K562 (cell line): ENCODE measurements around the gene CAMK2N1. TPM values are rescaled to one million over a fixed set of nuclear protein-coding genes. Genes with fewer than 3 reads are reported as not detected.

Experiments used
- BCOR ChIP-seq: fragments of 450-650 bp; IDR thresholded peaks from 2 replicates; pipeline ENCODE4 v1.6.1; 2016
- E2F6 ChIP-seq, 2 experiments: IDR thresholded peaks; 2 replicates each; pipeline ENCODE4 v1.6.1; 2011; ENCODE audit warnings: borderline replicate concordance in 1 of 2, control low read depth in 1 of 2, low read depth in 1 of 2, low read length in 1 of 2, mild to moderate bottlenecking in 1 of 2, mixed read lengths in 1 of 2, moderate library complexity in 1 of 2; ENCODE audit not compliant: insufficient read depth in 1 of 2, insufficient read length in 1 of 2, poor library complexity in 1 of 2, severe bottlenecking in 1 of 2; ENCODE audit errors: extremely low read depth in 1 of 2
- KDM1A ChIP-seq, 2 experiments: fragments of 450-650 bp; IDR thresholded peaks; 2 replicates each; pipeline ENCODE4 v1.6.1; 2016; ENCODE audit warnings: mild to moderate bottlenecking in 2 of 2
- MEIS2 ChIP-seq: fragments of 450-650 bp; IDR thresholded peaks from 2 replicates; pipeline ENCODE4 v1.6.1; 2014; ENCODE audit warnings: mild to moderate bottlenecking; ENCODE audit not compliant: partially characterized antibody
- MTA2 ChIP-seq: fragments of 450-650 bp; IDR thresholded peaks from 2 replicates; pipeline ENCODE4 v1.6.1; 2016; ENCODE audit warnings: low read depth
- NRF1 ChIP-seq, 2 experiments: fragments of 450-650 bp; IDR thresholded peaks in 1 of 2; conservative IDR thresholded peaks in 1 of 2; 2 replicates each; pipeline ENCODE4 v1.6.1; 2014; ENCODE audit warnings: mild to moderate bottlenecking in 2 of 2
- PHB2 ChIP-seq: fragments of 450-650 bp; IDR thresholded peaks from 2 replicates; pipeline ENCODE4 v1.6.1; 2017; ENCODE audit warnings: low read depth
- SRSF3 ChIP-seq: fragments of 200-400 bp; formaldehyde crosslinking; IDR thresholded peaks from 2 replicates; pipeline ENCODE4 v1.6.1; 2016; ENCODE audit warnings: mild to moderate bottlenecking, low read length, moderate library complexity; ENCODE audit not compliant: insufficient read depth
- TFAP4 ChIP-seq: sonication (generic); formaldehyde crosslinking; IDR thresholded peaks from 2 replicates; pipeline ENCODE4 v1.8.0; 2022; ENCODE audit warnings: missing genetic modification reagents, mild to moderate bottlenecking, moderate library complexity, borderline replicate concordance
- USF2 ChIP-seq: sonication (generic); formaldehyde crosslinking; IDR thresholded peaks from 2 replicates; pipeline ENCODE4 v1.5.0; 2020; ENCODE audit warnings: missing genetic modification reagents
- YY1 ChIP-seq, 3 experiments: IDR thresholded peaks; 2 replicates each; pipeline ENCODE4 v1.6.1; 2011; ENCODE audit warnings: low read length in 2 of 3, mild to moderate bottlenecking in 2 of 3, moderate library complexity in 2 of 3, borderline replicate concordance in 1 of 3, control low read depth in 1 of 3, low read depth in 1 of 3; ENCODE audit not compliant: insufficient read depth in 3 of 3, insufficient replicate concordance in 2 of 3, control insufficient read depth in 1 of 3, insufficient read length in 1 of 3; ENCODE audit errors: extremely low read depth in 1 of 3
- ZBTB8A ChIP-seq: fragments of 450-650 bp; IDR thresholded peaks from 2 replicates; pipeline ENCODE4 v1.6.1; 2018; ENCODE audit warnings: mild to moderate bottlenecking, moderate library complexity; ENCODE audit not compliant: partially characterized antibody
- polyA plus RNA-seq, 8 experiments: library from polyadenylated mRNA; depleted of rRNA in 4 of 8; stranded (reverse) in 5 of 8; unstranded in 3 of 8; fragments of >200 nt; fragmentation: Nextera tagmentation in 2 of 8; fragmentation: Illumina TruSeq in 1 of 8; extraction: Ambion mirVana in 2 of 8; extraction: Trizol in 1 of 8; gene quantifications; 2 replicates each; pipeline versions ENCODE4 v1.2.1 to v1.2.3, GENCODE V29; 2011 to 2014; ENCODE audit warnings: inconsistent platforms in 1 of 8, missing spikeins in 1 of 8
- total RNA-seq, 7 experiments: library from RNA; depleted of rRNA in 6 of 7; stranded (reverse); fragments of >200 nt in 6 of 7; fragmentation: Illumina TruSeq in 2 of 7; extraction: Trizol in 2 of 7; gene quantifications; 2 replicates each; pipeline versions ENCODE4 v1.2.1 to v1.2.3, GENCODE V29; 2011 to 2021; ENCODE audit warnings: low replicate concordance in 1 of 7
- TF ChIP-seq, protein P1 (sequence below): sonication (generic); formaldehyde crosslinking; IDR thresholded peaks from 2 replicates; pipeline ENCODE4 v1.9.0; 2022; ENCODE audit warnings: mild to moderate bottlenecking, missing genetic modification reagents
- TF ChIP-seq, protein P2 (sequence below), 2 experiments: fragments of 450-650 bp; IDR thresholded peaks; 2 replicates each; pipeline ENCODE4 v1.6.1; 2018; ENCODE audit warnings: mild to moderate bottlenecking in 2 of 2, low read depth in 1 of 2; ENCODE audit not compliant: partially characterized antibody in 2 of 2
- TF ChIP-seq, protein P3 (sequence below): fragments of 450-650 bp; IDR thresholded peaks from 2 replicates; pipeline ENCODE4 v1.6.1; 2016; ENCODE audit warnings: antibody characterized with exemption

Gene CAMK2N1
- total and polyA plus RNA-seq, 9 of the 15 experiments (the other 6 are each of a cell fraction or from before 2014, with no cell fraction given) = 0.09 to 1.4 (median 0.34) TPM

GRCh38 chr1:20472860-20473711 is 12.9 kb downstream of the CAMK2N1 start (continued):
- no peak for TF ChIP-seq ZBTB8A
- TF ChIP-seq, protein P1, sequence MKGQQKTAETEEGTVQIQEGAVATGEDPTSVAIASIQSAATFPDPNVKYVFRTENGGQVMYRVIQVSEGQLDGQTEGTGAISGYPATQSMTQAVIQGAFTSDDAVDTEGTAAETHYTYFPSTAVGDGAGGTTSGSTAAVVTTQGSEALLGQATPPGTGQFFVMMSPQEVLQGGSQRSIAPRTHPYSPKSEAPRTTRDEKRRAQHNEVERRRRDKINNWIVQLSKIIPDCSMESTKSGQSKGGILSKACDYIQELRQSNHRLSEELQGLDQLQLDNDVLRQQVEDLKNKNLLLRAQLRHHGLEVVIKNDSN = peak; percentile 32; the same call in 1 of the 2 replicates
- TF ChIP-seq NRF1 (conservative IDR thresholded peaks at IDR 0.05 in 1 of 2, IDR thresholded peaks at IDR 0.05 in 1 of 2) = peak; percentile 92 to 93
- TF ChIP-seq YY1 (IDR thresholded peaks at IDR 0.05; ENCODE audit: borderline replicate concordance in 1 of 3, control insufficient read depth in 1 of 3, extremely low read depth in 1 of 3, insufficient read depth in 3 of 3, insufficient read length in 1 of 3, insufficient replicate concordance in 2 of 3, low read depth in 1 of 3, low read length in 2 of 3) = peak in 1 of 3 experiments; percentile 27
- TF ChIP-seq, protein P2, sequence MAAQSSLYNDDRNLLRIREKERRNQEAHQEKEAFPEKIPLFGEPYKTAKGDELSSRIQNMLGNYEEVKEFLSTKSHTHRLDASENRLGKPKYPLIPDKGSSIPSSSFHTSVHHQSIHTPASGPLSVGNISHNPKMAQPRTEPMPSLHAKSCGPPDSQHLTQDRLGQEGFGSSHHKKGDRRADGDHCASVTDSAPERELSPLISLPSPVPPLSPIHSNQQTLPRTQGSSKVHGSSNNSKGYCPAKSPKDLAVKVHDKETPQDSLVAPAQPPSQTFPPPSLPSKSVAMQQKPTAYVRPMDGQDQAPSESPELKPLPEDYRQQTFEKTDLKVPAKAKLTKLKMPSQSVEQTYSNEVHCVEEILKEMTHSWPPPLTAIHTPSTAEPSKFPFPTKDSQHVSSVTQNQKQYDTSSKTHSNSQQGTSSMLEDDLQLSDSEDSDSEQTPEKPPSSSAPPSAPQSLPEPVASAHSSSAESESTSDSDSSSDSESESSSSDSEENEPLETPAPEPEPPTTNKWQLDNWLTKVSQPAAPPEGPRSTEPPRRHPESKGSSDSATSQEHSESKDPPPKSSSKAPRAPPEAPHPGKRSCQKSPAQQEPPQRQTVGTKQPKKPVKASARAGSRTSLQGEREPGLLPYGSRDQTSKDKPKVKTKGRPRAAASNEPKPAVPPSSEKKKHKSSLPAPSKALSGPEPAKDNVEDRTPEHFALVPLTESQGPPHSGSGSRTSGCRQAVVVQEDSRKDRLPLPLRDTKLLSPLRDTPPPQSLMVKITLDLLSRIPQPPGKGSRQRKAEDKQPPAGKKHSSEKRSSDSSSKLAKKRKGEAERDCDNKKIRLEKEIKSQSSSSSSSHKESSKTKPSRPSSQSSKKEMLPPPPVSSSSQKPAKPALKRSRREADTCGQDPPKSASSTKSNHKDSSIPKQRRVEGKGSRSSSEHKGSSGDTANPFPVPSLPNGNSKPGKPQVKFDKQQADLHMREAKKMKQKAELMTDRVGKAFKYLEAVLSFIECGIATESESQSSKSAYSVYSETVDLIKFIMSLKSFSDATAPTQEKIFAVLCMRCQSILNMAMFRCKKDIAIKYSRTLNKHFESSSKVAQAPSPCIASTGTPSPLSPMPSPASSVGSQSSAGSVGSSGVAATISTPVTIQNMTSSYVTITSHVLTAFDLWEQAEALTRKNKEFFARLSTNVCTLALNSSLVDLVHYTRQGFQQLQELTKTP (IDR thresholded peaks at IDR 0.05; ENCODE audit: low read depth in 1 of 2, partially characterized antibody in 2 of 2) = peak in 1 of 2 experiments; percentile 62
- peak; percentile 57 for TF ChIP-seq BCOR
- TF ChIP-seq USF2 (CRISPR knock-in tag) = peak; percentile 15; the same call in 1 of the 2 replicates
- TF ChIP-seq SRSF3 = no peak
- TF ChIP-seq MTA2 = no peak
- peak; percentile 21 to 41 for TF ChIP-seq E2F6 (IDR thresholded peaks at IDR 0.05; ENCODE audit: borderline replicate concordance in 1 of 2, extremely low read depth in 1 of 2, insufficient read depth in 1 of 2, insufficient read length in 1 of 2, low read depth in 1 of 2, low read length in 1 of 2, poor library complexity in 1 of 2, severe bottlenecking in 1 of 2)
- peak; percentile 35 for TF ChIP-seq MEIS2
- TF ChIP-seq PHB2 = no peak
- TF ChIP-seq, protein P3, sequence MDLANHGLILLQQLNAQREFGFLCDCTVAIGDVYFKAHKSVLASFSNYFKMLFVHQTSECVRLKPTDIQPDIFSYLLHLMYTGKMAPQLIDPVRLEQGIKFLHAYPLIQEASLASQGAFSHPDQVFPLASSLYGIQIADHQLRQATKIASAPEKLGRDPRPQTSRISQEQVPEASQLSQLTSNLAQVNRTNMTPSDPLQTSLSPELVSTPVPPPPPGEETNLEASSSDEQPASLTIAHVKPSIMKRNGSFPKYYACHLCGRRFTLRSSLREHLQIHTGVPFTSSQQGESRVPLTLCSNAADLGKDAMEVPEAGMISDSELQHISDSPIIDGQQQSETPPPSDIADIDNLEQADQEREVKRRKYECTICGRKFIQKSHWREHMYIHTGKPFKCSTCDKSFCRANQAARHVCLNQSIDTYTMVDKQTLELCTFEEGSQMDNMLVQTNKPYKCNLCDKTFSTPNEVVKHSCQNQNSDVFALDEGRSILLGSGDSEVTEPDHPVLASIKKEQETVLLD = peak; percentile 76
- peak in 1 of 2 experiments; percentile 10; a peak in 1 of 4 replicates for TF ChIP-seq KDM1A (IDR thresholded peaks at IDR 0.05)
- peak; percentile 76 for TF ChIP-seq TFAP4 (CRISPR knock-in tag)
